Dendritic cell treated with granulocyte-macrophage colony-stimulating factor and Interleukin-4, amounts not matched to agents 40 ng/mL and 50 ng/mL, for 4 days (primary cell): ENCODE measurements around the gene MS4A3.
"Not testable (repeated sequence)": the region's sequence is repeated elsewhere in the genome, so short reads cannot be mapped to it uniquely, and the experiment has no call there.

Experiments used
- H3K27ac Mint-ChIP-seq: one replicate; pipeline ENCODE4 v1.8.0; 2022; ENCODE audit warnings: mild to moderate bottlenecking, mixed read lengths
- H3K27me3 Mint-ChIP-seq: one replicate; pipeline ENCODE4 v1.8.0; 2022; ENCODE audit warnings: mild to moderate bottlenecking, mixed read lengths
- H3K36me3 Mint-ChIP-seq: one replicate; pipeline ENCODE4 v1.8.0; 2022; ENCODE audit warnings: low read depth, mixed read lengths
- H3K4me1 Mint-ChIP-seq: one replicate; pipeline ENCODE4 v1.8.0; 2022; ENCODE audit warnings: low read depth, mixed read lengths
- H3K4me3 Mint-ChIP-seq: one replicate; pipeline ENCODE4 v1.8.0; 2022; ENCODE audit warnings: mild to moderate bottlenecking, moderate library complexity, mixed read lengths
- H3K9me3 Mint-ChIP-seq: one replicate; pipeline ENCODE4 v1.8.0; 2022; ENCODE audit warnings: mixed read lengths
- intact Hi-C: fragments of 100-400 bp; cut with micrococcal nuclease; formaldehyde crosslinking; loops from one replicate; pipeline ENCODE4 v1.15.0; 2022

Gene MS4A3

GRCh38 chr11:60077216-60077817, 20.9 kb downstream of the MS4A3 start:
- Mint-ChIP-seq H3K27ac (peak overlapping the region; percentile 60), H3K4me3 (no peak overlapping the region)

GRCh38 chr11:60077981-60078380, 21.5 kb downstream of the MS4A3 start:
- intact Hi-C loops, result no loop called here
- Mint-ChIP-seq H3K27me3 (peaks cover 3% of the 10 kb centered on the region), H3K27ac (peak overlapping the region; percentile 60), H3K9me3 (peaks cover 33% of the 10 kb centered on the region), H3K36me3 (no peaks in the 10 kb centered on the region), H3K4me1 (peaks cover 28% of the 10 kb centered on the region), H3K4me3 (no peak overlapping the region)

More at GRCh38 chr11:60077216-60077817, 20.9 kb downstream of the MS4A3 start:
- intact Hi-C loops, result no loop called here
- H3K4me1 Mint-ChIP-seq, result peaks cover 28% of the 10 kb centered on the region
- peaks cover 3% of the 10 kb centered on the region for H3K27me3 Mint-ChIP-seq
- peaks cover 33% of the 10 kb centered on the region for H3K9me3 Mint-ChIP-seq
- H3K36me3 Mint-ChIP-seq, result no peaks in the 10 kb centered on the region

GRCh38 chr11:60078745-60079144, 22.3 kb downstream of the MS4A3 start:
- intact Hi-C loops, result no loop called here
- no peaks in the 10 kb centered on the region for H3K36me3 Mint-ChIP-seq
- peaks cover 33% of the 10 kb centered on the region for H3K9me3 Mint-ChIP-seq

GRCh38 chr11:60080535-60080934, 24.1 kb downstream of the MS4A3 start:
- H3K9me3 Mint-ChIP-seq, result peaks cover 33% of the 10 kb centered on the region
- no peaks in the 10 kb centered on the region for H3K27me3 Mint-ChIP-seq
- intact Hi-C loops, result no loop called here
- no peak overlapping the region for H3K4me3 Mint-ChIP-seq
- peaks cover 28% of the 10 kb centered on the region for H3K4me1 Mint-ChIP-seq
- no peak overlapping the region for H3K27ac Mint-ChIP-seq
- no peaks in the 10 kb centered on the region for H3K36me3 Mint-ChIP-seq

More at GRCh38 chr11:60078745-60079144, 22.3 kb downstream of the MS4A3 start:
- no peaks in the 10 kb centered on the region for H3K27me3 Mint-ChIP-seq
- no peak overlapping the region for H3K4me3 Mint-ChIP-seq
- H3K4me1 Mint-ChIP-seq, result peaks cover 28% of the 10 kb centered on the region
- H3K27ac Mint-ChIP-seq, result no peak overlapping the region

GRCh38 chr11:60084631-60085273, 28.3 kb downstream of the MS4A3 start:
- peaks cover 14% of the 10 kb centered on the region for H3K9me3 Mint-ChIP-seq
- H3K27me3 Mint-ChIP-seq, result no peaks in the 10 kb centered on the region
- no peaks in the 10 kb centered on the region for H3K36me3 Mint-ChIP-seq
- no peak overlapping the region for H3K27ac Mint-ChIP-seq
- peaks cover 12% of the 10 kb centered on the region for H3K4me1 Mint-ChIP-seq
- intact Hi-C loops, result no loop called here
- H3K4me3 Mint-ChIP-seq, result no peak overlapping the region

GRCh38 chr11:60085909-60086308, 29.4 kb downstream of the MS4A3 start:
- H3K4me3 Mint-ChIP-seq, result no peak overlapping the region

GRCh38 chr11:60087239-60087638, 30.8 kb downstream of the MS4A3 start:
- no peaks in the 10 kb centered on the region for H3K9me3 Mint-ChIP-seq
- H3K4me1 Mint-ChIP-seq, result peaks cover 7% of the 10 kb centered on the region
- intact Hi-C loops, result no loop called here
- H3K4me3 Mint-ChIP-seq, result no peak overlapping the region
- H3K36me3 Mint-ChIP-seq, result no peaks in the 10 kb centered on the region
- H3K27me3 Mint-ChIP-seq, result no peaks in the 10 kb centered on the region
- H3K27ac Mint-ChIP-seq, result no peak overlapping the region

More at GRCh38 chr11:60085909-60086308, 29.4 kb downstream of the MS4A3 start:
- intact Hi-C loops, result no loop called here
- no peaks in the 10 kb centered on the region for H3K27me3 Mint-ChIP-seq
- H3K4me1 Mint-ChIP-seq, result peaks cover 7% of the 10 kb centered on the region
- no peak overlapping the region for H3K27ac Mint-ChIP-seq
- H3K36me3 Mint-ChIP-seq, result no peaks in the 10 kb centered on the region
- peaks cover 2% of the 10 kb centered on the region for H3K9me3 Mint-ChIP-seq

- Mint-ChIP-seq H3K9me3 (no peaks in the 10 kb centered on the region), H3K27ac (no peak within 1 kb of the TSS), H3K4me1 (peaks cover 7% of the 10 kb centered on the region), H3K36me3 (no peaks in the 10 kb centered on the region), H3K27me3 (no peaks in the 10 kb centered on the region), H3K4me3 (no peak within 1 kb of the TSS)
- intact Hi-C loops, result no loop called here
Observed at GRCh38 chr11:60088364-60088763, 31.9 kb downstream of the MS4A3 start, which contains the start of gene MS4A2. TSS of gene MS4A2 (plus strand) at chr11:60088664. CDS start at chr11:60088766, 102 bp downstream.

GRCh38 chr11:60095477-60096120, 39.1 kb downstream of the MS4A3 start:
- intact Hi-C loops, result no loop called here
- H3K4me3 Mint-ChIP-seq, result no peak overlapping the region
- no peaks in the 10 kb centered on the region for H3K36me3 Mint-ChIP-seq
- no peak overlapping the region for H3K27ac Mint-ChIP-seq
- H3K9me3 Mint-ChIP-seq, result no peaks in the 10 kb centered on the region
- H3K4me1 Mint-ChIP-seq, result no peaks in the 10 kb centered on the region
- no peaks in the 10 kb centered on the region for H3K27me3 Mint-ChIP-seq

GRCh38 chr11:60097189-60097588, 40.7 kb downstream of the MS4A3 start:
- H3K27ac Mint-ChIP-seq, result no peak overlapping the region
- no peak overlapping the region for H3K4me3 Mint-ChIP-seq
- no peaks in the 10 kb centered on the region for H3K36me3 Mint-ChIP-seq
- peaks cover 8% of the 10 kb centered on the region for H3K4me1 Mint-ChIP-seq
- no peaks in the 10 kb centered on the region for H3K9me3 Mint-ChIP-seq
- intact Hi-C loops, result no loop called here
- no peaks in the 10 kb centered on the region for H3K27me3 Mint-ChIP-seq

GRCh38 chr11:60098508-60098907, 42.0 kb downstream of the MS4A3 start:
- Mint-ChIP-seq H3K27ac (no peak overlapping the region), H3K9me3 (no peaks in the 10 kb centered on the region)

GRCh38 chr11:60100516-60100915, 44.1 kb downstream of the MS4A3 start:
- H3K27me3 Mint-ChIP-seq, result no peaks in the 10 kb centered on the region
- H3K4me3 Mint-ChIP-seq, result no peak overlapping the region
- no peaks in the 10 kb centered on the region for H3K36me3 Mint-ChIP-seq
- H3K9me3 Mint-ChIP-seq, result no peaks in the 10 kb centered on the region
- H3K4me1 Mint-ChIP-seq, result peaks cover 8% of the 10 kb centered on the region
- H3K27ac Mint-ChIP-seq, result no peak overlapping the region
- intact Hi-C loops, result no loop called here

More at GRCh38 chr11:60098508-60098907, 42.0 kb downstream of the MS4A3 start:
- no peaks in the 10 kb centered on the region for H3K27me3 Mint-ChIP-seq
- H3K4me3 Mint-ChIP-seq, result no peak overlapping the region
- intact Hi-C loops, result no loop called here
- H3K36me3 Mint-ChIP-seq, result no peaks in the 10 kb centered on the region
- H3K4me1 Mint-ChIP-seq, result peaks cover 8% of the 10 kb centered on the region

- H3K9me3 Mint-ChIP-seq, H3K27ac Mint-ChIP-seq, H3K27me3 Mint-ChIP-seq, H3K4me3 Mint-ChIP-seq, H3K4me1 Mint-ChIP-seq, H3K36me3 Mint-ChIP-seq, intact Hi-C loops: not testable (repeated sequence)
Observed at GRCh38 chr11:60101368-60101767, 44.9 kb downstream of the MS4A3 start.

- H3K9me3 Mint-ChIP-seq, H3K27me3 Mint-ChIP-seq, H3K27ac Mint-ChIP-seq, intact Hi-C loops, H3K4me3 Mint-ChIP-seq, H3K36me3 Mint-ChIP-seq: not testable (repeated sequence)
- H3K4me1 Mint-ChIP-seq, result peaks cover 27% of the 10 kb centered on the region
Observed at GRCh38 chr11:60104471-60105115, 48.1 kb downstream of the MS4A3 start.
